GM18498 (cell line): ENCODE data around the gene NR2F1-AS1.

Experiments used
- ATAC-seq: cut with Tn5 transposase; IDR thresholded peaks from one replicate; pipeline ENCODE4 v1.9.1; 2021; ENCODE audit warnings: mild to moderate bottlenecking, moderate library complexity; ENCODE audit not compliant: unreplicated experiment

NR2F1-AS1 gene

DNA sequence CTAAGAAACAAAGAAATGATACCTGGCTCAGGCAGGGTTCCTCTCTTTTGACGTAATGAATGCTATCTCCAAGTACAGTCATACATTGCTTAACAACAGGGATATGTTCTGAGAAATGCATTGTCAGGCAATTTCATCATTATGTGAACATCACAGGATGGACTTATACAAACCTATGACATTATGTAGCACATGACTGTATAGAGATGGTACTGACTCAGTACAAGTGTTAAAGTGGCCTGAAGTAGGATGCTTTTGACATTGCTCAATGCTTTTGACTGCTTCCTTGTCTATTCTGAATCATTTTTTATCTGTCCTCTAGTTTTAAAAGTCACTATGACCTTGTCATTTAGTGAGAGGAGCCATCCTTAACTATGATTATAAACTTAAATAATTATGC is 147.6 kb downstream of the NR2F1-AS1 start:
- no peak for ATAC-seq

DNA sequence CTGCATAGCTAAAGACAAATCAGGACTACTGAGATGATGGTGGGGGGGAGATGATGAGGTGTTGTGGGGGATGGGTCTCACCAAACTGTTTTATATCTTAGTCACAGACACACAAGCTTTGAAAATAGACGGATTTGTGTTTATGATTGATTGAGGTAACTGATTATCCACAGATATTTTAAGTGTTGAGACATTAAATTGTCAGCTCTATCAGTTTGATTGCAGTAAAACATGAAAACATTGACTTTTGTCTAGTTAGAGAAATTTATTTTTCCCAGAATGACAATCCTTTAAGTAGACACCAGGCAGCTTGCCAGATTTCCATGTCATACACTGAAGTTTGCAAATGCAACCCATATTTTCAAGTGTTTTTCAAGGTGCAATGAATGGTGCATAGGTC is 149.8 kb downstream of the NR2F1-AS1 start:
- ATAC-seq: no peak

DNA sequence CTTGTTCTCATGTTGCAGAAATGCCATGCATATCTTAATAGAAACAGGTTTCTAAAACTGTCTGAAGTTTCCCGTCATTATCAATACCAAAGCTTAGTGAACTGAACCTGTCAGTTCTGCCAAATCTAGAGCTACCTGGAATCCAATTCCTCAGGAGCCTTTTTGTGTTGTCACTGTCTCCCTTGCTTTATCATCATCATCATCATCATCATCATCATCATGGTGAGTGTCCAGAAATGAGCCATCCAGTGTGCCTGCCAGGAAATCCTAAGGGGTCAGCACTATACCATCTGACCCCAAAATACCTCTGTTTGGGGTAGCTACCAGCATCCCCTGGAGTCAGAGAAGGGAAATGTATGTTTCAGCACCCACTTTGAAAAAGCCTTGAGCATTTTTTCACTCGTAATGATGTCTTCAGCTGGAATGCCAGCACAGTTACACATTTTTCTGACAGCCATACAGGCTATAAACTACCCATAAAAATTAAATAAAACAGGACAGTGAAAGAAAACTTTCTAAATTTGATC is 150.3 kb downstream of the NR2F1-AS1 start:
- no peak for ATAC-seq

DNA sequence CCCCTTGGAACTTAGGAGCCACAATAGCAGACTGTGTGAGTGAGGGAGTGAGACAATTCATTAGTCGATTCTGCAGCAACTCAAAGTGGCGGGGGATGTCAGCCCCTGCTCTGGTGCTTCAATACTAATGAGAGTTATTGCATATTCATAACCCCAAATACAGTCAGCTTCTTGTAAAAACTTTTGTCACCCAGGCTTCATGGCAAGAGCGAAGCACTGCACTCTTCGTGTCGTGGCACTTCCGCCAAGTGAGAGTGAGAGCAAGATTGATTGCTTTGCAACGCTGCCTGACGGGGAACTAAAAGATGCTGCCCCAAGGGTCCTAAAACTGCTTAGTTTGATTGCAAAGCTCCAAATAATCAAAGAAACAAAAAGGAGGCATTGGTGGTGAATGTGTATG is 150.9 kb downstream of the NR2F1-AS1 start:
- no peak for ATAC-seq

DNA sequence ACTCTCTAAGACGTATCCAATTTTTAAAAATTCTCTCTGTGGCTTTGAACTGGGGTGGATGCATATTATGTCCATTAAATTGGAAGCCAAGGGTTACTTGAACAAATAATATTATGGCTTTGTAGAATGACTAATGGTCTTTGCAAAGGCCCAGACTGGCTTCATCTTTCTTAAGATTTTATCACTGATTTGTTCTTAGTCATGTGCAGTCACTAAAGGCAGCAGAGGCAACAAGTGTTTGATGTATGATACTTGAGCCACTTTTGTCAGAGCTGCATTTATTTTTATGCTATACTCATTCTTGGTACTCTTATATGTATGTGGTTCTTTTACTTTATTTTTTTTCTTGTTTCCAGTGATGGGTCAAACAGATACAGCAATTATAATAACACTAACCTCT is 152.2 kb downstream of the NR2F1-AS1 start:
- ATAC-seq: no peak

DNA sequence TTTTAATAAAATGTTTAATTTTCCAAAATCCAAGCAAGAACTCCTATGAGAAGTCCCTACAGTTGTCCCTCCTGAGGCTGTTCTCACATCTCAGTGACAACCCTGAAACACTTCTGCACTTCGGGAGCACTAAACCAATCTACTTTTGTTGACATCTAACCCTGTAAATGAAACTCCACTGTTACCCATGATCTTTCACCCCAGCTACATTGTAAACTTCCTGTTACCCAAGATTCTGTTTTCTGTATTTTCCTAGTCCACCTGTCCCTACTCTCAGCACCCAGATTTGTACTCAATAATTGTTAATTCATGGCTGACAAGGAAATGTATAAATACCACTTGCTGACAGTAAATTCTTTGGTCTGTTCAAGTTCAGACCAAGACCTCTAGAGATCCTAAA is 153.7 kb downstream of the NR2F1-AS1 start:
- no peak for ATAC-seq

DNA sequence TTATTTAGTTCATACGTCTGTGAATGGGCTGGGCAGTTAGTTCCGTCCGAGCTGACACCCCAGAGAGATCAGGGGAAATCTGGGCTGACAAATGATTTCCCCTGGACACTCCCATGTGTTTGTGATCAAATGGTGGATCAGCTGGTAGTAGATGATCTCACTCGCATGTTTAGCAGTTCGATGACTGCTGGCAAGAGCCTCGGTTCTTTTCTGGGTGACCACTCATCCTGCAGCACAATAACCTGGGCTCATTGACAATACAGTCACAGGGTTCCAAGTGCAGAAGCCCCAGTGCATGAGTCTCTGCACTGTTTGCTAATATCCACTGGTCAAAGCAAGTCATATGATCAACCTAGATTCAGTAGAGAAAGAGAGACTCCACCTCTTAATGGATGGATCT is 155.9 kb downstream of the NR2F1-AS1 start:
- no peak for ATAC-seq

DNA sequence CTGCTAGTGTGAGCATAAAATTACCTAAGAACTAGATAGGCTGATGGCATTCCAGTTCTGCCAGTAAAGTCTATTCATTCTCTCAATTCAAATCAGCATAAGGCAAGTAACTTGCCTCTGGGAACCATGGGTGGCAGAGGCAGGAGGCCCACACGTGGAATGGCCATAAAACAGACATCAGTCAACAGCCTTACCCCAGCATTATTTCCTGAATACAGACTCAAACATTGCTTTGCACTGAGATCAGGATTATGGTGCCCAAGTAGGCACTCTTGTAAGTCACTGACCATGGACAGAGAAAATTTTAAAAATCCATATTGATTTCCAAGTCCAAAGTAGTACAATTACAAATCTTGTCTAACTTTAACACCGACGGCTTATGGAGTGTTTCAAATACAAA is 157.7 kb downstream of the NR2F1-AS1 start:
- no peak for ATAC-seq

DNA sequence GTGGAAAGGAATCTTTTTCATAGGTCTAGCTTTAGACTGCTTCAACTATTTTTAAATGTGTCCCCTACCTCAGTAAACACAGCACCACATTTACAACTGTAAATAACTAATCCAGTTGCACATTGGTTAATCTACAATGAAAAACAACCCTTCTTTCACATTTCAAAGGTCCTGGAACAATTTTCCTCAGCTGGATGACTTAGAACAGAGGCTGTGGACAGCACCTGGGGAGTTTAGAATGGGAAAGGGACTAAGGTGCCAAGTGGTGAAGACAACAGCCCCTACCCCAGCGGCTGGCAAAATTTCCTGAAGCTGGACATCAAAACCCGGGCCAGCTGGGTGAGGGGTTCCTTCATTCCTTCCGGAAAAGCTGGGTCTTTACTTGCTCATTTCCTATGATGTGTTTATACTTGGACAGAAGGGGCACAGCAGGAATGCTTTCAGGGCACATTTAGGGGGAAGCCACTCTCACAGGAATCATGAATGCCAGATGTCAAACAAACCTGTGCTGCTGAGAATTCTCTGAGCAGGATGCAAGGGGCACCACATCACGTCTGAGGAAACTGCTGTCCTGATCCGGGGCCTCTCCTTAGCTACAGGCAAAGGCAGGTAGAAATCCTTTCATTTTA is 158.3 kb downstream of the NR2F1-AS1 start:
- no peak for ATAC-seq

DNA sequence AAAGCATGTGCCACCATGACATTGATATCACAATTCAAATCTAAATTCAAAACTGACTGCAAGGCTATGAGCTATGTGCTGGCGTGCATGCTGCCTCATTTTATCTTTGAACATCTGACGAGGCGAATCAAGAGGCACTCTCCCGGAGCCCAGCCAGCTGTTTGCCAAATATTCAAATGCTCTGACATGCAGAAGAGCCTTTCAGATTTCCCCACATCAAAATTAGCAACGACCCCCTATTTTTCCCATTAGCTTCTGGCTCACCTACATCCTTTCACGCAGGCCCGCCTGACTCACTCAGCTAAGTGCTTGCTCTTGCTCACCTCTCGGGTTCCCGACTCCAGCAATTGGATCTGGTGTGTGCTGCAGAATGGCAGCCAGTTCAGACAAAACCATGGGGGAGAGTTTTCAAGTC is 159.0 kb downstream of the NR2F1-AS1 start:
- no peak for ATAC-seq

DNA sequence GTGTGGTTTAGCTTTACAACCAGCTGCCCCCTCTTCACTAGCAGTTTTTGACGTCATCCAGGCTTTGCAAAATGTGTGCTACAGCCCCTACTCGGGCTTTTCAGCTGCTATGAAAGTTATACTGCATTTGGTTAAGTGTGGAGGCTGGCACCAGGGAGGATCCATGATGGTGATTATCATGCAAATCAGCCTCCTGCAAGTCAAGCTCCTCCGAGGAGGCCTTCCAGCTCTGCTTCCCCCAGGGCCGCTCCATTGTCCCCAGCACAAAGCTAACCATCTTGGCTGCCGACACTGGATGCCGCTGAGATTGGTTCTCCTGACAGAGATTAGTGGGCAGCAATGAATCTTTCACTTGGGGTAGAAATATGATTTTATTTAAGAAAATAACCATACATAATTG is 159.6 kb downstream of the NR2F1-AS1 start:
- ATAC-seq: no peak

DNA sequence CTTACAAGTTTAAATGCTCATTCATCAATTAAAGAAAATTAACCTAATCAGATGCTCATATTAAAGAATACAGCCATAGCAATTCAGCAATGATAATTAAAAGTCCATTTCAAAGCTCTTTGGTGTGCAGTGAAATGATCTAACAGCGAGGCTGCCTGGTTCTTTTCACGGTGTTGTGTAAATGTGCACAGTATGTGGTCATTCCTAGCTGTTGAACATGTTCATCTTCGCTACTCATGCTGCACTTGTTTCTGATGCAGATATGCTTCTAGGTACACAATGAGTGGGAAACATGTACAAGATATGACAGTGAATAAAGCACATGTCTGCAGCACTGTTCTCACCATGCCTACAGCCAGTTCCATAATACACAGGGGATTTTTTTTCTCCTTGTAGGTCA is 163.5 kb downstream of the NR2F1-AS1 start:
- ATAC-seq: no peak

DNA sequence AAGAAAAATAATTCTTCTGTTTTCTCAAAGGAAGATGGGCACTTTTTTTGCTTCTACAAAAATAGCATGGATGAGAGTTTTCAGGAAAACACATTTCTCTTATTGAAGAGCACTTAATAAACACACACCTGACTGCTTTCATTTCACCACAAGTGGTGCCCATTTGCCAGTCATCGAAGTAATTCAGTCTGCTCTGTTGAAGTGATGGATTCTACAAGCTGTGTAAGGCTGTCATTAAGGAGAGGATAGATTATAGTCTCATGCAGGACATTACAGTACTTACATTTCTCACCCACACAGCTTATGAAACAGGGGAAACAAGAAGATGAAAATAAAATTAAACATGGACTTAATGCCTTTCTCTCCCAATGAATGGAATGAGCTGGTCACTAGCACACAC is 165.2 kb downstream of the NR2F1-AS1 start:
- no peak for ATAC-seq

DNA sequence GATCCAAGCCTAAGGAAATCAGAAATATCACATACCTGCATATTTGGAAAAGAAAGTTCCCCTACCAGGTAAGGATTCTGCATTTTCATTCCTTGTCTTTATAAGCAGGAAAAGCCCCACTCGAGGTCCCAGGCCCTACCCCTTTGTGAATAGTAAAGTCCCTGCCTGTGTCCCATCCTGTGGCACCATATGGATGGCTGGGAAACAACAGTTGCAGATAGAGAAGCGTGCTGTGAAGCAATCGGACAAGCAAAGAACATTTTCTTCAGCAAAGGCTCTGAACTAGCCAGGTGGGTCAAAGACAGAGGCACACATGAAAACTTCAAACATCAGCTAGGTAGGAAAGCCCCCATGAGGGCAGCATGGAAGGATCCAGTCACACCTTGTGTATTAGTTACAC is 169.3 kb downstream of the NR2F1-AS1 start:
- ATAC-seq: no peak

DNA sequence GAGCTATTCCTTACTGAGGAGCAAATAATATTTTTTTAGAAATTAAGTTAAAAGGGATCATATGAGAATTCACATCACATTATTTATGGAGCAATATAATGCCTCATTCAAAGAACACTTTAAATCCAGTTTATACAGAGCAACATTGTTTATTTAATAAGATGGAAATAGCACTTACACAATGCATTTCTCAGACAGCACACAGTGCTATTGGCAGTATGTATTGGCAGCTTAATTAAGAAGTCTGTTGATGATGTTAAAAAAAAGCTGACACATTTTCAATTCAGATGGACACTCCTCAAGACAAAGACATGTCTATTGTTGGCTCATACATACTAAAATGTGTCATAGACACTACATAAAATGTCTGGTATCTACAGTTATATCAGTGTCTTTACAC is 171.3 kb downstream of the NR2F1-AS1 start:
- ATAC-seq: no peak

DNA sequence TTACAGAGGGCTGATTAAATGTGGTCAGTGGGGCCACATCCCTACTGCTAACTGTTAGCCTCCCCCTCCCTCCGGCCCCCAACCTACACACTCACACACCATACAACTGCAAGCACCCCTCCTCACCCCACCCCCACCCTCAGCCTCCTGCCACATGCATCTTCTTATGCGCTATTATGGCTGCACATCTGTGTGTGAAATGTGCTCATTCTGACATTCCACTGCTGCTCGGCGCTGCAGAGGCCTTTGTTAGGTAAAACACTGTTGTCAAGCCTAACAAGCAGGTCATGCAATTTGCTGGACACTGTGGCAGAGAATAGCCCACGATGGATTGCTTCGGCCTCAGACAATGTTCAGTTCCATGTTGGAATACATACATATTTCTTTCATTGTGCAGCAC is 173.6 kb downstream of the NR2F1-AS1 start:
- ATAC-seq: no peak

DNA sequence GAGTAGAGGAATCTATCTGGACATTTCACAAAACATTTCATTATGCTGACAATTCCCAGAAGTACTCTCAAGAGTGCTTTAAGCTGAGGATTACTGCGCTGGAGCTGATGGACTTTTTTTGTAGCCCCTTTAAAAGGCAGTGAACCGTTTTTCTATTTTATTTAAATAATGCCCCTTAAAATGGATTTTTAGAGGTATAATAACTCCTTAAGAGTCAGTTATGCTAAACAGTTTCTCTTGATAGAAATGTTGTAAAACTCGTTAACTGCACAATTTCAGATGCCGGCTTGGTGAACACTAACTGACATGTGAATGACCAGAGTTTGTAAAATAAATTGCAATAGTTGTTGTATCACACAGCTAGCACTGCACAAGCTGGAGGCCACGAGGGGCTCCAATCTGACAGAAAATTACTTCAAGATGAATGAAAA is 174.0 kb downstream of the NR2F1-AS1 start:
- no peak for ATAC-seq

DNA sequence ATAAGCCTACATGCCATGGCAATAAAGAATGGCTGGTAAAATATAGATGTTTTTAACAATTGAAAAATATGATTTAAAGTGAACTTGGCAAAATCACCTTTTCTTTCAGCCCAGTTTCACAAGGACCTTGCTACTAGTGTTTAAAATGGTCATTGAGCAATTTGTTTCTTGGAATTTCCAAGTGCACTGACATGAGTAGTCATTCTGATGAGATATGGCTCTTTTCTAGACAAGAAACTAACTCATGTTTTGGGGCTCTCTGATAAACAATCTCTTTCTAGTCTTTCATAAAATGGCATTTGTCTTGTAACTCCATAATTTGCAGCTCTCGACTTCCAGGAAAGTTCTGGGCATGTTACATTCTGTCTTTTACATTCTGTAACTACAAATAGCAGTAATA is 176.8 kb downstream of the NR2F1-AS1 start:
- no peak for ATAC-seq

DNA sequence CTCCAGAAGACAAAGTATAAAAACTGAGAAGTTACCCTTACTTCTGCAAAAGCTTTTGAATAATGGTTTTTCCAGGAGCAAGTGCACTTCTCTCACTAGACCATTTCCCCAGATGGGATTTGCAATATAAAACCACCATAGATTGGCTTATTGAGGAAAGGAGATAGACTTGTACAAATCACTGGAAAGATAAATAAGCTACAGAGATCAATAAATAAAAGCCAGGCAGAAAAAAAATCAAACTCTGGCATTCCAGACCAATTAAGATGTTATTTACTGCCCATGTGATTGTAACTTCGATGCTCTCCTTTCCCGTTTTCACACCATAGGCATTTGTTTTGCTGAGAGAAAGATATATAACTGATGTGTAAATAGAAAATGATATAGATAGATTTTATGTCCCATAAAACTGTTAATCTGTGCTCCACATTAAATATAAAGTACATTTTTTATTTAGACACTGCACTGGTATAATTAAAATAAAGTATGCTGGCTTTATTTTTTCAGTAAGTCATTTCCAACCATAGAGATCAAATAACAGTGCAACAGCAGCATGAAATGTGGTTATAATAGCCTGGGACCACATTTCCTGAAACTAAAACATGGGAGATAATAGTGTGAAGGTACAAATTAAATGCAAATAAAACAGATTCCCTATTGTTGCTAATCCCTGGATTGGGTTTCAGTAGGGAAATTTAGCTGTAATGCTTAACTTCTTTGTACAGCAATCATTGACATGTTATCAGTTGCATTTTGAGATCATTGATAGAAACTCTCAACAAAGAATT is 177.7 kb downstream of the NR2F1-AS1 start:
- ATAC-seq: no peak

DNA sequence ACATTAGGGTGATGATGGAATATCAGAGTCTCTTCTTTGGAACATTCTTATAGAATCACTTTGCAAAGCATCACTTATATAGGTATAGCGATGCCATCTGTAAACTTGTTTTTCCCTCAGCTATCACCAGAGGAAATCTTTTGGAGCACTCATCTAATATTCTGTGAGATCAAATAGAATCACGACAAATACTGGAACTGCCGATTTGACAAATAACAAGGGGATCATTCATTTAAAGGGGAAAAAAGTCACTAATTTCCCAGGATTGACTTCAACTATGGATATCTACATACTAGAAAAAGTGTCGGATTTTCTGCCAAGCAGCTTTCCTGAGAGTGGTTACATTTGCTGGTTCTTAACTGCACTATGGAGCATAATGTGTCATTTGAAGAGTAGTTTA is 178.6 kb downstream of the NR2F1-AS1 start:
- ATAC-seq: no peak

DNA sequence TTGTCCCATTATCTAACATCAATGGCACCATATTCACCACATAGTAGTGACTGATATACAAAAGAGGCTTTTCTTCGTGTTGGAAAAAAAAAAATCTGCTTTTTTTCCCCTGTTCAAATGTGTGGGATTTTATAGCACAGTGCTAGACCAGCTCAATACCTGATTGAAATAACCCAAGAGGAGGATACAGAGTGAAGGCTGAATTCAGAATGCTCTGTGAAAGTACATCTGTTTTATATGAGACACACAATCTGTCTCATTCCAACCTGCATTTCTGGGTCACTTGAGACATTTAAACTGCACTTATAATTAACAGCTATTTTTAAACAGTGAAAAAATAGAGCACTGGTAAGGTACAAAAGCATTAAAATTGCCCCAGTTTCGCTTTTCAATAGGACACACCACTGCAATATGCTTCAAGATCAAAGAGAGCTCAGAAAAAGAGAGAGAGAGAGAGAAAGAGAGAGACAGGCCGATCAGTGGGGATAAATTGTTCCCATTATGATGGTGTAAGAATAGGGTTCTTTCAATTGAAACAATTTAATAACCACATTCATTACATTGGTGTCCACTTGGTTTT is 179.3 kb downstream of the NR2F1-AS1 start:
- ATAC-seq: no peak

DNA sequence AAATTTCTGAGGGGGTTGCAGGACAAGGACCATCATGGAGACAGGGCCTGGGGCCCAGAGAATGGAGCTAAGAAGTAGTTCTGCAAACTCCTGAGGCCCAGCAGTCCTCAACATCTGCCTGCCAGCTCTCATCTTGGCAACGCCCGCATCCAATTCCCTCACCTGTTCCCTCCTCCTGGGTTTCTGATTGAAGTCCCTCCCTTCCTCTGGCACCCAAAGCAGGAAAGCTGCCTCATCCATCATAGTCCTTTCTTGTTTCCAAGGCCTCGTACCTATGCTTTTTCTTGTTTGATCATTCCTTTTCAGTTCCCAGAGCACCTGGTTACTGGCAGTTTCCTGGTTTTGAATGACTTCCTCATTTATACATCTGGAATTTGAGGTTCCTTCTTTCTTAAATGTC is 181.3 kb downstream of the NR2F1-AS1 start:
- no peak for ATAC-seq
